Adipocyte (in vitro differentiated cells): Measurements from ENCODE around the gene CCR4.
"Not testable (repeated sequence)": the region's sequence is repeated elsewhere in the genome, so short reads cannot be mapped to it uniquely, and the experiment has no call there.

Source experiments
- DNase-seq: peaks from one replicate; pipeline ENCODE4 v3.0.0-alpha.2; 2015; ENCODE audit warnings: low read depth
- H3K27me3 ChIP-seq: replicated peaks from 2 replicates; pipeline ENCODE4 v1.7.0; 2013; ENCODE audit warnings: mild to moderate bottlenecking, low read length, moderate library complexity; ENCODE audit not compliant: control insufficient read depth, insufficient read depth
- H3K36me3 ChIP-seq: 2 replicates; pipeline ENCODE4 v1.7.0; 2013; ENCODE audit warnings: low read length, mild to moderate bottlenecking, moderate library complexity; ENCODE audit not compliant: control insufficient read depth, insufficient read depth, severe bottlenecking
- H3K4me1 ChIP-seq: 2 replicates; pipeline ENCODE4 v1.7.0; 2013; ENCODE audit warnings: mild to moderate bottlenecking, low read length, moderate library complexity; ENCODE audit not compliant: control insufficient read depth, insufficient read depth
- H3K4me3 ChIP-seq: 2 replicates; pipeline ENCODE4 v1.7.0; 2013; ENCODE audit warnings: mild to moderate bottlenecking, low read length, moderate library complexity
- H3K9ac ChIP-seq: 2 replicates; pipeline ENCODE4 v1.7.0; 2013; ENCODE audit warnings: mild to moderate bottlenecking, low read length, moderate library complexity
- H3K9me3 ChIP-seq: 2 replicates; pipeline ENCODE4 v1.7.0; 2013; ENCODE audit warnings: mild to moderate bottlenecking, low read length, moderate library complexity; ENCODE audit not compliant: control insufficient read depth

Gene CCR4

GRCh38 chr3:32968166-32968919 is 16.9 kb downstream of the CCR4 start:
- no peaks in the 10 kb centered on the region for H3K4me1 ChIP-seq
- H3K9ac ChIP-seq, result no peak overlapping the region
- H3K36me3 ChIP-seq, result no peaks in the 10 kb centered on the region
- H3K27me3 ChIP-seq, result peaks cover 15% of the 10 kb centered on the region
- no peak for DNase-seq
- H3K9me3 ChIP-seq, result peaks cover 13% of the 10 kb centered on the region
- no peak overlapping the region for H3K4me3 ChIP-seq

GRCh38 chr3:32968920-32969389 is 17.5 kb downstream of the CCR4 start:
- Histone ChIP-seq H3K9me3 (peaks cover 13% of the 10 kb centered on the region), H3K4me3 (no peak overlapping the region), H3K9ac (no peak overlapping the region), H3K36me3 (no peaks in the 10 kb centered on the region), H3K4me1 (no peaks in the 10 kb centered on the region), H3K27me3 (peaks cover 12% of the 10 kb centered on the region)
- no peak for DNase-seq

GRCh38 chr3:32969656-32970055 is 18.2 kb downstream of the CCR4 start:
- Histone ChIP-seq H3K4me1 (no peaks in the 10 kb centered on the region), H3K36me3 (no peaks in the 10 kb centered on the region), H3K9ac (no peak overlapping the region), H3K4me3 (no peak overlapping the region), H3K9me3 (peaks cover 13% of the 10 kb centered on the region), H3K27me3 (peaks cover 10% of the 10 kb centered on the region)
- DNase-seq, result peak; percentile 10

- DNase-seq, H3K4me3 ChIP-seq, H3K36me3 ChIP-seq, H3K9ac ChIP-seq, H3K4me1 ChIP-seq, H3K9me3 ChIP-seq: not testable (repeated sequence)
- H3K27me3 ChIP-seq, result peaks cover 10% of the 10 kb centered on the region
Observed at GRCh38 chr3:32971291-32971690, 19.8 kb downstream of the CCR4 start.

GRCh38 chr3:32972482-32973146 is 21.2 kb downstream of the CCR4 start:
- H3K27me3 ChIP-seq, result peaks cover 13% of the 10 kb centered on the region
- no peaks in the 10 kb centered on the region for H3K9me3 ChIP-seq
- DNase-seq, result no peak
- H3K4me3 ChIP-seq, result no peak overlapping the region
- H3K9ac ChIP-seq, result no peak overlapping the region
- H3K36me3 ChIP-seq, result no peaks in the 10 kb centered on the region
- H3K4me1 ChIP-seq, result no peaks in the 10 kb centered on the region

GRCh38 chr3:32973982-32974381 is 22.5 kb downstream of the CCR4 start:
- DNase-seq, result peak; percentile 35
- H3K9ac ChIP-seq, result no peak overlapping the region
- peaks cover 13% of the 10 kb centered on the region for H3K27me3 ChIP-seq
- no peak overlapping the region for H3K4me3 ChIP-seq
- H3K4me1 ChIP-seq, result no peaks in the 10 kb centered on the region
- no peaks in the 10 kb centered on the region for H3K9me3 ChIP-seq
- H3K36me3 ChIP-seq, result no peaks in the 10 kb centered on the region

- H3K4me1 ChIP-seq, result no peaks in the 10 kb centered on the region
- no peak overlapping the region for H3K4me3 ChIP-seq
- H3K9ac ChIP-seq, result no peak overlapping the region
- H3K27me3 ChIP-seq, result peaks cover 13% of the 10 kb centered on the region
- no peaks in the 10 kb centered on the region for H3K36me3 ChIP-seq
- DNase-seq, result no peak
- no peaks in the 10 kb centered on the region for H3K9me3 ChIP-seq
Observed at GRCh38 chr3:32975891-32976595, 24.6 kb downstream of the CCR4 start.

GRCh38 chr3:32977861-32978260 is 26.4 kb downstream of the CCR4 start:
- peaks cover 3% of the 10 kb centered on the region for H3K27me3 ChIP-seq
- no peaks in the 10 kb centered on the region for H3K36me3 ChIP-seq
- no peak overlapping the region for H3K9ac ChIP-seq
- H3K4me3 ChIP-seq, result no peak overlapping the region
- DNase-seq, result no peak
- H3K4me1 ChIP-seq, result no peaks in the 10 kb centered on the region
- peaks cover 1% of the 10 kb centered on the region for H3K9me3 ChIP-seq

- Histone ChIP-seq H3K27me3 (peaks cover 3% of the 10 kb centered on the region), H3K9ac (no peak overlapping the region), H3K9me3 (peaks cover 6% of the 10 kb centered on the region), H3K36me3 (no peaks in the 10 kb centered on the region), H3K4me3 (no peak overlapping the region), H3K4me1 (no peaks in the 10 kb centered on the region)
- no peak for DNase-seq
Observed at GRCh38 chr3:32978331-32978730, 26.9 kb downstream of the CCR4 start.

GRCh38 chr3:32983124-32983523 is 31.7 kb downstream of the CCR4 start:
- no peak overlapping the region for H3K4me3 ChIP-seq

GRCh38 chr3:32984918-32985317 is 33.5 kb downstream of the CCR4 start:
- not testable (repeated sequence) for DNase-seq, H3K4me3 ChIP-seq, H3K4me1 ChIP-seq, H3K9me3 ChIP-seq, H3K27me3 ChIP-seq, H3K9ac ChIP-seq, H3K36me3 ChIP-seq

More at GRCh38 chr3:32983124-32983523, 31.7 kb downstream of the CCR4 start:
- no peak overlapping the region for H3K9ac ChIP-seq
- H3K36me3 ChIP-seq, result no peaks in the 10 kb centered on the region
- no peaks in the 10 kb centered on the region for H3K4me1 ChIP-seq
- H3K27me3 ChIP-seq, result no peaks in the 10 kb centered on the region
- DNase-seq, result no peak
- peaks cover 7% of the 10 kb centered on the region for H3K9me3 ChIP-seq
